SW 1271 (cell line): ENCODE measurements around the gene FANCL.
"Not testable (repeated sequence)": the region's sequence is repeated elsewhere in the genome, so short reads cannot be mapped to it uniquely, and the experiment has no call there.

Experiments used
- DNase-seq, 2 experiments: peaks; one replicate each; lab custom pipeline; 2025; lab: John Stamatoyannopoulos, UW

Gene FANCL

GRCh38 chr2:58145769-58146168 is 95.4 kb downstream of the FANCL start:
- DNase-seq = not testable (repeated sequence)

GRCh38 chr2:58140508-58141072 is 100.5 kb downstream of the FANCL start:
- DNase-seq = no peak

- DNase-seq = no peak
These were observed 102.6 kb downstream of the FANCL start for GRCh38 chr2:58138396-58139030.

GRCh38 chr2:58137856-58138255 is 103.3 kb downstream of the FANCL start:
- no peak for DNase-seq

GRCh38 chr2:58137221-58137620 is 103.9 kb downstream of the FANCL start:
- no peak for DNase-seq

- no peak for DNase-seq
These were observed 105.3 kb downstream of the FANCL start for GRCh38 chr2:58135861-58136260.

GRCh38 chr2:58133395-58133794 is 107.7 kb downstream of the FANCL start:
- DNase-seq = no peak

- DNase-seq = peak in 1 of 2 experiments; percentile 11
These were observed 109.7 kb downstream of the FANCL start for GRCh38 chr2:58131191-58132011.

GRCh38 chr2:58130238-58130637 is 110.9 kb downstream of the FANCL start:
- DNase-seq = no peak

- DNase-seq = no peak
These were observed 114.0 kb downstream of the FANCL start for GRCh38 chr2:58127111-58127510.

- DNase-seq = no peak
These were observed 118.6 kb downstream of the FANCL start for GRCh38 chr2:58122540-58122939.

GRCh38 chr2:58122040-58122439 is 119.1 kb downstream of the FANCL start:
- no peak for DNase-seq

- no peak for DNase-seq
These were observed 120.4 kb downstream of the FANCL start for GRCh38 chr2:58120626-58121229.

GRCh38 chr2:58113563-58113962 is 127.6 kb downstream of the FANCL start:
- not testable (repeated sequence) for DNase-seq

- no peak for DNase-seq
These were observed 130.4 kb downstream of the FANCL start for GRCh38 chr2:58110765-58111164.

- no peak for DNase-seq
These were observed 131.6 kb downstream of the FANCL start for GRCh38 chr2:58109481-58109880.
